Mesodermal cell (in vitro differentiated cells): ENCODE results near the gene SORBS2.
"Not testable (repeated sequence)": the region's sequence is repeated elsewhere in the genome, so short reads cannot be mapped to it uniquely, and the experiment has no call there.

Experiments
- H3K27ac ChIP-seq: 2 replicates; pipeline ENCODE4 v1.7.0; 2013; ENCODE audit warnings: mild to moderate bottlenecking, low read depth, low read length, moderate library complexity; ENCODE audit not compliant: severe bottlenecking
- H3K36me3 ChIP-seq: 2 replicates; pipeline ENCODE4 v1.7.1; 2013; ENCODE audit warnings: mild to moderate bottlenecking, low read length, moderate library complexity; ENCODE audit not compliant: control insufficient read depth, insufficient read depth
- H3K4me1 ChIP-seq: one replicate; pipeline ENCODE4 v1.7.1; 2013; ENCODE audit warnings: mild to moderate bottlenecking, low read length; ENCODE audit not compliant: insufficient read depth, control insufficient read depth, poor library complexity, severe bottlenecking
- H3K4me3 ChIP-seq: 2 replicates; pipeline ENCODE4 v1.7.0; 2013; ENCODE audit warnings: low read length, control low read depth, mild to moderate bottlenecking; ENCODE audit not compliant: insufficient read depth, poor library complexity, severe bottlenecking; ENCODE audit errors: extremely low read depth
- H3K9me3 ChIP-seq: 2 replicates; pipeline ENCODE4 v1.7.1; 2013; ENCODE audit warnings: mild to moderate bottlenecking, low read length, moderate library complexity; ENCODE audit not compliant: control insufficient read depth
- WGBS, 2 experiments: methylation state at CpG; one replicate each; pipeline ENCODE4 v1.1.5; 2013; ENCODE audit warnings: missing lambda C conversion rate in 2 of 2; ENCODE audit not compliant: insufficient coverage in 2 of 2; 5-methylcytosine and 5-hydroxymethylcytosine counted together

The SORBS2 gene

DNA sequence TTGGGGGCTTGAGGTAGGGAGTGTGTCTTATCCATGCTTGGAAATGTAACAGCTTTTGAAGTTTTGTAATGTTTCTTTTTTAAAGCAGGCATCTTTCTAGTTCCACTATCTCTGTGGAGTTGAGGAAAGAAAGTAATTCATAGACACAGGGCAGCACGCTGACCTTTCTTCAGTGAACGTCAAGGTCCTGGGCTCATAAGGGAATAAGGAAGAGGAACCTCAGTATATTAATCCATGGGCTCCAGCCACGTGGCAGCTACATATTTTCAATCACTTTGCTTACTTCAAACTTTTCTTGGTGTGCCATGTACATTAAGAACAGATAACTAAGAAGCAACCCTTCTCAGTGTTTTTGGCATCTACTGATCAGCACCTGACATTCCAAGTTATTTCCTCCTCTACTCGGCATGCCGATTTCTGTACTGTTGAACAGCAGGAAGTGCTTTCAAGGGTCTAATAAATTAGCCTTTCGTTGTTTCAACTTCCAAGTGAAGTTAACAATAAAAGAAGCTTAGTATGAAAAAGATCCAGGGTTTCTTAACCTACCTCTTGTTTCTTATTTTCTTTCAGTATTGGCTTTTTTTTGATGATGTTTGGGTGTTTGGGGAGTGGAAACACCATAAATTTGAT is 88.2 kb downstream of the SORBS2 start:
- Histone ChIP-seq H3K4me3 (no peak overlapping the region), H3K36me3 (no peaks in the 10 kb centered on the region), H3K9me3 (no peaks in the 10 kb centered on the region), H3K4me1 (no peaks in the 10 kb centered on the region), H3K27ac (no peak overlapping the region)
- WGBS, 2 experiments: 57 to 87% methylated on average over 1 to 3 of the region's 6 CpGs

GRCh38 chr4:185722029-185722316 is 90.0 kb downstream of the SORBS2 start:
- no peak overlapping the region for H3K27ac ChIP-seq
- H3K4me1 ChIP-seq: no peaks in the 10 kb centered on the region
- H3K36me3 ChIP-seq: no peaks in the 10 kb centered on the region
- no CpG with 5 or more reads among the region's 3 CpGs for WGBS, 2 experiments
- H3K4me3 ChIP-seq: no peak overlapping the region
- no peaks in the 10 kb centered on the region for H3K9me3 ChIP-seq

- Histone ChIP-seq H3K9me3 (no peaks in the 10 kb centered on the region), H3K27ac (no peak overlapping the region), H3K4me1 (no peaks in the 10 kb centered on the region), H3K4me3 (no peak overlapping the region), H3K36me3 (no peaks in the 10 kb centered on the region)
- WGBS, 2 experiments: 79 to 90% methylated on average over 8 to 11 of the region's 12 CpGs
Observed at GRCh38 chr4:185721190-185722028, 90.6 kb downstream of the SORBS2 start.

- no peaks in the 10 kb centered on the region for H3K9me3 ChIP-seq
- no peaks in the 10 kb centered on the region for H3K4me1 ChIP-seq
- no peaks in the 10 kb centered on the region for H3K36me3 ChIP-seq
- H3K27ac ChIP-seq: no peak overlapping the region
- H3K4me3 ChIP-seq: no peak overlapping the region
- 93% methylated on average over 2 of the region's 3 CpGs; no CpG with 5 or more reads in 1 of the 2 experiments for WGBS, 2 experiments
Observed at GRCh38 chr4:185719500-185719858, 92.5 kb downstream of the SORBS2 start.

DNA sequence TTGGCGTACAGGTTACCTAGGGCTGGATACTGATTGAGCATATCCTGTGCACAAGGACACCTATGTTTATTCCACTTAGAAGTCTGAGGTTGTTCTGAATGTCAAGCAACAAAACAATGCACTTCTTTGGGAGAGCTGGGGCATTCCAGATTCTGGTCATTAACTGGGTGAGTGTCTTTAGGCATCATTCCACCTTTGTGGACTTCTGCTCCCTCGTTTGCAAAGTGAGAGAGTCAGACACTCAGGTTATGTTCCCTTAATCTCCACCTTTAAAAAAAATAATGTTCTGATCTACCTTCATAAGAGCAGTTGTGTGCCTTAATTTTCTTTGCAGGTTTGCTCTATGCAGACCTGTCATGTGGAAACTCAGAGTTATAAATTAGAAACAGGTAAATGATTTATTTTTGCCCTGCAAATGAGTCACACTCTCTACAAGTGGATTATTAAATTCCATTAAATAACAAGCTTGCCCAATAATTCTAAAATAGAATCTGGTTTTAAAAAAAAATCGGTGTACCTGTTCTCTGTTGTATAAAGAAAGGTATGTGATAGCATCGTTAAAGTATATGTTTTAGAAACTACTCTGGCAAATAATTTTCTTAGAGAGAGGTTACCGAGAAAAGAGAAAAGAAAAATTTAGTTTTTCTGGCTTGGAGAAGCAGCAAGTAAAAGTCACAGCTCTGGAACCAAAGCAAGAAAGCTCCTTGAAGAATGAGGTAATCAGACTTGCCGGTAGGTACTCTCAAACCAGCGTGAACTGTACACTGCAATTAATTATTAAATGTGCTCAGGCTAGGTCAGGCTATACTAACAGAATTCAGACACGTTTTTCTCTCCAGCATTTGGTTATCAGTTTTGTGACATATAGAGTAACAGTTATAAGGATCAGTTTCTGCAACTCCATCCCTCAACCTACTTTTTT is 93.2 kb downstream of the SORBS2 start:
- H3K4me1 ChIP-seq: no peaks in the 10 kb centered on the region
- H3K27ac ChIP-seq: no peak overlapping the region
- no peaks in the 10 kb centered on the region for H3K36me3 ChIP-seq
- H3K9me3 ChIP-seq: no peaks in the 10 kb centered on the region
- 93 to 98% methylated on average over 4 of the region's 8 CpGs for WGBS, 2 experiments
- H3K4me3 ChIP-seq: no peak overlapping the region

GRCh38 chr4:185717377-185717741 is 94.6 kb downstream of the SORBS2 start:
- WGBS, 2 experiments: 97 to 100% methylated on average over 4 to 8 of the region's 9 CpGs

GRCh38 chr4:185716577-185717376 is 95.2 kb downstream of the SORBS2 start:
- Histone ChIP-seq H3K4me3 (no peak overlapping the region), H3K4me1 (peaks cover 5% of the 10 kb centered on the region), H3K27ac (no peak overlapping the region), H3K36me3 (no peaks in the 10 kb centered on the region), H3K9me3 (no peaks in the 10 kb centered on the region)
- 88 to 91% methylated on average over 10 to 11 of the region's 15 CpGs for WGBS, 2 experiments

More at GRCh38 chr4:185717377-185717741, 94.6 kb downstream of the SORBS2 start:
- no peaks in the 10 kb centered on the region for H3K9me3 ChIP-seq
- H3K4me3 ChIP-seq: no peak overlapping the region
- H3K4me1 ChIP-seq: peaks cover 5% of the 10 kb centered on the region
- H3K27ac ChIP-seq: no peak overlapping the region
- no peaks in the 10 kb centered on the region for H3K36me3 ChIP-seq

DNA sequence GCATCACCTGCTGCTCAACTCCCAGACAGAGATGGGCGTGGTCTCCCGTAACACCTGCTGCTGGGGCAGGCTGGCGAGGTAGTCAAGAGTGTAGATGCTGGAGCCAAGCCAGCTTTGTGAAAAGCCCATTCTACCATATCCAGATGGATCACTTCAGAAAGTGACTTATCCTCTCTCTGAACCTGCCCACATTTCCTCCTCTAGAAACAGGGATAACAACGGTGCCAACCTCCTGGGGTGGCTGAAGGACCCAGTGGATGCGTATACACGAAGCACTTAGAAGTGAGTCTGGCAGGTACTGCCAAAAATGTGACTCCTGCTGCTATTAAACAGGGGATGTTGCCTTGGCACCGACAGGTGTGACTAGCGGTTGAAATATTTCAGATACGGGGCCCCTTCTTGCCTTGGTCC is 95.8 kb downstream of the SORBS2 start:
- Histone ChIP-seq H3K36me3 (no peaks in the 10 kb centered on the region), H3K4me3 (no peak overlapping the region), H3K9me3 (no peaks in the 10 kb centered on the region), H3K4me1 (peaks cover 5% of the 10 kb centered on the region), H3K27ac (no peak overlapping the region)
- WGBS, 2 experiments: 80 to 87% methylated on average over 6 to 7 of the region's 9 CpGs

GRCh38 chr4:185714524-185714923 is 97.5 kb downstream of the SORBS2 start:
- not testable (repeated sequence) for H3K9me3 ChIP-seq, H3K36me3 ChIP-seq, H3K4me3 ChIP-seq, H3K4me1 ChIP-seq, H3K27ac ChIP-seq
- WGBS, 2 experiments: 87 to 94% methylated on average over 1 to 2 of the region's 5 CpGs

DNA sequence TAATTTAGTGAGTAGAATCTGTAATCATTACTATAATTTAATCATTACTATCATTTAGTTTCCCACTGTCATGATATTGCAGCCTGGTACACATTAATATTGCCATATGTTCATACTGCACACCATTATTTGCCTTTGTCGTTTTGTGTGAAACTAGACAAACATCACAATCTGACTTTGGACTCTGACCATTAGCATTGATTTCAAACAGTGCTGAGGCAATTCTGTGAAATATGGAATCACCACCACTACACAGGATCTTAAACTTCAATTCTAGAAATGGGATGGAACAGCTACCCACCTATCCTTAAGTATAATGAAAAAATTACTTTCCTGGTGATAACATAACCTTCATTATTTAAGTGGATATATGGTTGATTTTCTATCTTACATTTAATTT is 98.3 kb downstream of the SORBS2 start:
- H3K36me3 ChIP-seq: no peaks in the 10 kb centered on the region
- no peaks in the 10 kb centered on the region for H3K9me3 ChIP-seq
- H3K4me1 ChIP-seq: peaks cover 5% of the 10 kb centered on the region
- WGBS, 2 experiments: 80 to 100% methylated on average over 1 of the region's 1 CpG
- H3K27ac ChIP-seq: no peak overlapping the region
- no peak overlapping the region for H3K4me3 ChIP-seq
